Spleen (tissue), 11 donors: ENCODE measurements around the gene SLC10A1. TPM values are rescaled to one million over a fixed set of nuclear protein-coding genes. Genes with fewer than 3 reads are reported as not detected.

Experiments used
- DNase-seq: peaks from one replicate; pipeline ENCODE4 v3.0.0-alpha.2; 2020
- H3K27ac ChIP-seq, 8 donors: fragments of 200-600 bp; sonication (generic) in 7 of 8; 1 replicate in 4 of 8; 2 replicates in 4 of 8; pipeline versions ENCODE4 v1.5.0 to v1.8.0; 2016 to 2021; ENCODE audit warnings: inconsistent platforms in 4 of 8, mild to moderate bottlenecking in 4 of 8, moderate library complexity in 1 of 8
- H3K27me3 ChIP-seq, 7 donors: fragments of 200-600 bp; sonication (generic) in 6 of 7; replicated peaks in 1 of 7; 1 replicate in 4 of 7; 2 replicates in 3 of 7; pipeline versions ENCODE4 v1.5.0 to v1.8.0; 2016 to 2021; ENCODE audit warnings: inconsistent platforms in 3 of 7, mild to moderate bottlenecking in 1 of 7
- H3K36me3 ChIP-seq, 6 donors: fragments of 200-600 bp; sonication (generic) in 5 of 6; 1 replicate in 4 of 6; 2 replicates in 2 of 6; pipeline versions ENCODE4 v1.5.0 to v1.8.0; 2016 to 2021; ENCODE audit warnings: inconsistent platforms in 2 of 6
- H3K4me1 ChIP-seq, 6 donors: fragments of 200-600 bp; sonication (generic) in 5 of 6; 1 replicate in 3 of 6; 2 replicates in 3 of 6; pipeline versions ENCODE4 v1.5.0 to v1.8.0; 2016 to 2021; ENCODE audit warnings: inconsistent platforms in 3 of 6
- H3K4me3 ChIP-seq, 8 donors: fragments of 200-600 bp; sonication (generic) in 7 of 8; 1 replicate in 4 of 8; 2 replicates in 4 of 8; pipeline versions ENCODE4 v1.5.0 to v1.8.0; 2016 to 2021; ENCODE audit warnings: inconsistent platforms in 4 of 8, mild to moderate bottlenecking in 4 of 8, moderate library complexity in 2 of 8
- H3K9me3 ChIP-seq, 8 donors: fragments of 200-600 bp; sonication (generic) in 7 of 8; 1 replicate in 4 of 8; 2 replicates in 4 of 8; pipeline versions ENCODE4 v1.5.0 to v1.8.0; 2016 to 2021; ENCODE audit warnings: inconsistent platforms in 4 of 8
- CTCF ChIP-seq, 11 experiments: fragments of 200-600 bp in 7 of 11; fragments of 450-650 bp in 4 of 11; sonication (generic) in 4 of 11; IDR thresholded peaks in 8 of 11; conservative IDR thresholded peaks in 3 of 11; 1 replicate in 7 of 11; 2 replicates in 4 of 11; pipeline versions ENCODE4 v1.4.0 to v1.8.0; 2016 to 2021; ENCODE audit warnings: antibody characterized with exemption in 11 of 11, inconsistent platforms in 4 of 11, mild to moderate bottlenecking in 1 of 11
- POLR2A ChIP-seq, 3 donors: fragments of 450-650 bp; IDR thresholded peaks; one replicate each; pipeline ENCODE4 v1.5.1; 2017; ENCODE audit warnings: antibody characterized with exemption in 3 of 3, mild to moderate bottlenecking in 1 of 3
- POLR2AphosphoS5 ChIP-seq, 3 donors: sonication (generic); formaldehyde crosslinking; IDR thresholded peaks; one replicate each; pipeline ENCODE4 v1.5.1; 2017; ENCODE audit warnings: antibody characterized with exemption in 3 of 3
- WGBS, 5 donors: extraction: QIAGEN DNeasy Blood & Tissue Kit in 3 of 5; methylation state at CpG; one replicate each; pipeline versions ENCODE4 v1.1.5 to v1.1.7; 2013 to 2018; 5-methylcytosine and 5-hydroxymethylcytosine counted together
- intact Hi-C: fragments of 100-400 bp; cut with DNase I; formaldehyde crosslinking; loops from one replicate; pipeline ENCODE4 v1.15.0; 2023; ENCODE audit warnings: low total_unique reads
- polyA plus RNA-seq, 3 donors: library from polyadenylated mRNA; stranded (reverse); fragments of 200-250 nt; gene quantifications; one replicate each; pipeline ENCODE4 v1.2.1, GENCODE V29; 2013
- total RNA-seq, 7 donors: library from RNA; depleted of rRNA in 3 of 7; stranded (reverse); fragments of >200 nt in 3 of 7; fragmentation: NEBNext Ultra II Directional in 4 of 7; extraction: Animal tissue kit (Norgen Biotek cat#: 25700) in 4 of 7; gene quantifications; one replicate each; pipeline versions ENCODE4 v1.1.0 to v1.2.1, GENCODE V29; 2016 to 2021
- donor health status: healthy with polysubstance abuse.
- donor health status: DM: no; HTN: no; CAD: no; lungs with moderate emphysema.
- donor health status: DM: no; HTN: no; CAD: no.
- donor health status: Bipolar disorder and iron deficiency.
- donor health status: healthy.
- donor health status: DM: no; HTN: no; CAD: no.
- donor health status: DM: yes; HTN: yes; CAD: no.

Gene SLC10A1
- total and polyA plus RNA-seq, 10 donors: not detected

GRCh38 chr14:69760810-69761209 is 36.2 kb downstream of the SLC10A1 start:
- no peak for DNase-seq
- Histone ChIP-seq H3K4me3 (no peak overlapping the region), H3K27me3 (no peaks in the 10 kb centered on the region), H3K36me3 (no peaks in the 10 kb centered on the region), H3K4me1 (peaks cover 0 to 22% (median 3%) of the 10 kb centered on the region in 6 donors), H3K9me3 (no peaks in the 10 kb centered on the region), H3K27ac (peak overlapping the region in 6 of 8 donors; percentile 41 to 65 (median 53))
- intact Hi-C loops: no loop called here
- 24 to 65% (median 41%) methylated on average over 1 of the region's 1 CpG for WGBS, 5 donors
- no peak for TF ChIP-seq CTCF (IDR thresholded peaks at IDR 0.05 in 8 of 11, conservative IDR thresholded peaks at IDR 0.05 in 3 of 11)
- TF ChIP-seq POLR2A (IDR thresholded peaks at IDR 0.05): no peak
- no peak for TF ChIP-seq POLR2AphosphoS5 (IDR thresholded peaks at IDR 0.05)

GRCh38 chr14:69756298-69756697 is 40.7 kb downstream of the SLC10A1 start:
- Histone ChIP-seq H3K27ac (peak overlapping the region in 7 of 8 donors; percentile 47 to 81 (median 69)), H3K9me3 (no peaks in the 10 kb centered on the region), H3K4me3 (no peak overlapping the region), H3K36me3 (no peaks in the 10 kb centered on the region), H3K27me3 (no peaks in the 10 kb centered on the region), H3K4me1 (peaks cover 2 to 33% (median 10%) of the 10 kb centered on the region in 6 donors)
- no peak for DNase-seq
- 80 to 96% (median 91%) methylated on average over 3 of the region's 3 CpGs for WGBS, 5 donors
- intact Hi-C loops: no loop called here
- TF ChIP-seq POLR2A (IDR thresholded peaks at IDR 0.05) (no peak), POLR2AphosphoS5 (IDR thresholded peaks at IDR 0.05) (no peak), CTCF (IDR thresholded peaks at IDR 0.05 in 8 of 11, conservative IDR thresholded peaks at IDR 0.05 in 3 of 11) (no peak)

- Histone ChIP-seq H3K36me3 (no peaks in the 10 kb centered on the region), H3K4me3 (no peak overlapping the region), H3K9me3 (no peaks in the 10 kb centered on the region), H3K27me3 (no peaks in the 10 kb centered on the region), H3K4me1 (peaks cover 2 to 29% (median 10%) of the 10 kb centered on the region in 6 donors), H3K27ac (peak overlapping the region; percentile 47 to 81 (median 66))
- WGBS, 5 donors: 50 to 82% (median 70%) methylated on average over 2 of the region's 2 CpGs
- TF ChIP-seq POLR2A (IDR thresholded peaks at IDR 0.05): no peak
- peak in 1 of 3 donors; percentile 31 for TF ChIP-seq POLR2AphosphoS5 (IDR thresholded peaks at IDR 0.05)
- DNase-seq: no peak
- intact Hi-C loops: no loop called here
Observed at GRCh38 chr14:69755784-69756183, 41.3 kb downstream of the SLC10A1 start.

- no peak overlapping the region for H3K4me3 ChIP-seq
- H3K27me3 ChIP-seq: no peaks in the 10 kb centered on the region
- DNase-seq: no peak
- no peaks in the 10 kb centered on the region for H3K9me3 ChIP-seq
- H3K4me1 ChIP-seq: peaks cover 2 to 24% (median 10%) of the 10 kb centered on the region in 6 donors
- no peaks in the 10 kb centered on the region for H3K36me3 ChIP-seq
- no peak for TF ChIP-seq POLR2AphosphoS5 (IDR thresholded peaks at IDR 0.05)
- TF ChIP-seq CTCF (IDR thresholded peaks at IDR 0.05 in 8 of 11, conservative IDR thresholded peaks at IDR 0.05 in 3 of 11): no peak
- no peak for TF ChIP-seq POLR2A (IDR thresholded peaks at IDR 0.05)
- H3K27ac ChIP-seq: peak overlapping the region; percentile 47 to 81 (median 66)
- intact Hi-C loops: no loop called here
Observed at GRCh38 chr14:69755296-69755695, 41.7 kb downstream of the SLC10A1 start.

GRCh38 chr14:69754487-69754886 is 42.6 kb downstream of the SLC10A1 start:
- intact Hi-C loops: no loop called here
- Histone ChIP-seq H3K9me3 (no peaks in the 10 kb centered on the region), H3K27me3 (no peaks in the 10 kb centered on the region), H3K36me3 (no peaks in the 10 kb centered on the region), H3K4me1 (peaks cover 2 to 21% (median 10%) of the 10 kb centered on the region in 6 donors), H3K4me3 (no peak overlapping the region), H3K27ac (no peak overlapping the region)
- no peak for DNase-seq
- TF ChIP-seq CTCF (IDR thresholded peaks at IDR 0.05 in 8 of 11, conservative IDR thresholded peaks at IDR 0.05 in 3 of 11) (no peak), POLR2AphosphoS5 (IDR thresholded peaks at IDR 0.05) (no peak), POLR2A (IDR thresholded peaks at IDR 0.05) (no peak)
- 73 to 97% (median 94%) methylated on average over 2 of the region's 2 CpGs for WGBS, 5 donors
